HCT116 (cell line): ENCODE data around the gene TOX3. TPM values are rescaled to one million over a fixed set of nuclear protein-coding genes. Genes with fewer than 3 reads are reported as not detected.

Experiments
- ATAC-seq: fragments of 200-7000 bp; cut with Tn5 transposase; 2 replicates; pipeline ENCODE4 v1.9.1; 2020; ENCODE audit warnings: mild to moderate bottlenecking, moderate library complexity
- BruUV-seq: library from RNA; stranded (reverse); fragments of 400-500 nt; replicated peaks from 2 replicates; lab custom pipeline; 2021; lab: Mats Ljungman, UMichigan
- CTCF ChIA-PET: fragments of 300-600 bp; sonication (Branson Sonifier 250); formaldehyde crosslinking; loops from one replicate; lab custom pipeline; 2021; ENCODE audit warnings: antibody characterized with exemption; lab: Charles Lee
- POLR2A ChIA-PET: fragments of 300-600, 350-600 bp; sonication (Branson Sonifier 250); formaldehyde crosslinking; loops from one replicate; lab custom pipeline; 2021; ENCODE audit warnings: antibody characterized with exemption; lab: Charles Lee
- RAD21 ChIA-PET, 2 experiments: fragments of 300-600 bp; sonication (Branson Sonifier 250); formaldehyde crosslinking; loops; one replicate each; lab custom pipeline; 2023; ENCODE audit warnings: low total read pairs in 2 of 2; ENCODE audit not compliant: uncharacterized antibody in 2 of 2, unreplicated experiment in 2 of 2, low non-redundant PET in 1 of 2; lab: Charles Lee
- DNase-seq: peaks from one replicate; pipeline ENCODE4 v3.0.0-alpha.2; 2010; ENCODE audit warnings: low read depth, low spot score
- H2AFZ ChIP-seq: fragments of 200-600 bp; shearing (Covaris generic), sonication (generic); 2 replicates; pipeline ENCODE4 v1.6.1; 2017; ENCODE audit warnings: low read depth, mixed run types, mixed read lengths, antibody characterized with exemption, low read length; ENCODE audit not compliant: poor library complexity, severe bottlenecking
- H3K27ac ChIP-seq: 2 replicates; pipeline ENCODE4 v1.5.1; 2012; ENCODE audit warnings: low read depth, low read length
- H3K27me3 ChIP-seq: fragments of 200-600 bp; sonication (generic); 2 replicates; pipeline ENCODE4 v1.6.1; 2016; ENCODE audit warnings: mixed run types, low read length, mixed read lengths; ENCODE audit not compliant: insufficient read depth
- H3K36me3 ChIP-seq, 2 experiments: fragments of 200-500 bp in 1 of 2; fragments of 200-600 bp in 1 of 2; sonication (Bioruptor generic) in 1 of 2; sonication (generic) in 1 of 2; 2 replicates each; pipeline versions ENCODE4 v1.5.1 to v1.6.1; 2014 to 2016; ENCODE audit warnings: low read length in 2 of 2, inconsistent platforms in 1 of 2, mixed read lengths in 1 of 2, mixed run types in 1 of 2; ENCODE audit not compliant: insufficient read depth in 2 of 2, control insufficient read depth in 1 of 2
- H3K4me1 ChIP-seq, 2 experiments: fragments of 200-600 bp in 1 of 2; sonication (generic) in 1 of 2; 2 replicates each; pipeline versions ENCODE4 v1.5.1 to v1.6.1; 2012 to 2017; ENCODE audit warnings: low read length in 2 of 2, inconsistent platforms in 1 of 2, mild to moderate bottlenecking in 1 of 2, mixed read lengths in 1 of 2, mixed run types in 1 of 2, moderate library complexity in 1 of 2; ENCODE audit not compliant: insufficient read depth in 2 of 2, control insufficient read depth in 1 of 2
- H3K4me2 ChIP-seq: fragments of 200-600 bp; sonication (generic); 2 replicates; pipeline ENCODE4 v1.6.1; 2017; ENCODE audit warnings: mixed run types, low read length, mixed read lengths
- H3K4me3 ChIP-seq, 2 experiments: fragments of 200-600 bp in 1 of 2; sonication (generic) in 1 of 2; replicated peaks in 1 of 2; 2 replicates each; pipeline ENCODE4 v1.5.1; 2011 to 2016; ENCODE audit warnings: low read length in 2 of 2, control low read depth in 1 of 2, low read depth in 1 of 2, mild to moderate bottlenecking in 1 of 2, mixed read lengths in 1 of 2, mixed run types in 1 of 2
- H3K79me2 ChIP-seq: fragments of 200-600 bp; sonication (generic); 2 replicates; pipeline ENCODE4 v1.6.1; 2017; ENCODE audit warnings: mild to moderate bottlenecking, mixed run types, low read length, moderate library complexity, mixed read lengths; ENCODE audit not compliant: insufficient read depth
- H3K9ac ChIP-seq: fragments of 200-600 bp; sonication (generic); 2 replicates; pipeline ENCODE4 v1.6.1; 2016; ENCODE audit warnings: low read length, mixed read lengths
- H3K9me2 ChIP-seq: fragments of 200-600 bp; sonication (generic), shearing (Covaris generic); 2 replicates; pipeline ENCODE4 v1.6.1; 2017; ENCODE audit warnings: mixed run types, mild to moderate bottlenecking, moderate library complexity; ENCODE audit not compliant: insufficient read depth
- H3K9me3 ChIP-seq, 2 experiments: fragments of 200-500 bp in 1 of 2; fragments of 200-600 bp in 1 of 2; sonication (Bioruptor generic) in 1 of 2; sonication (generic) in 1 of 2; 2 replicates each; pipeline ENCODE4 v1.6.1; 2014 to 2017; ENCODE audit warnings: low read length in 2 of 2, mixed read lengths in 2 of 2, inconsistent platforms in 1 of 2, low read depth in 1 of 2, mild to moderate bottlenecking in 1 of 2, mixed run types in 1 of 2, moderate library complexity in 1 of 2; ENCODE audit not compliant: control insufficient read depth in 1 of 2, insufficient read depth in 1 of 2
- H4K20me1 ChIP-seq: fragments of 200-600 bp; sonication (generic), shearing (Covaris generic); 2 replicates; pipeline ENCODE4 v1.6.1; 2017; ENCODE audit warnings: mixed run types, mild to moderate bottlenecking, moderate library complexity; ENCODE audit not compliant: insufficient read depth
- EZH2phosphoT487 ChIP-seq: fragments of 200-600 bp; IDR thresholded peaks from 2 replicates; pipeline ENCODE4 v1.6.1; 2018; ENCODE audit warnings: antibody characterized with exemption, borderline replicate concordance
- JUND ChIP-seq: IDR thresholded peaks from 2 replicates; pipeline ENCODE4 v1.6.1; 2012
- RAD21 ChIP-seq: IDR thresholded peaks from 2 replicates; pipeline ENCODE4 v1.6.1; 2012; ENCODE audit warnings: low read depth, mild to moderate bottlenecking
- intact Hi-C: fragments of 100-400 bp; cut with micrococcal nuclease; formaldehyde crosslinking; loops from 2 replicates; pipeline ENCODE4 v1.10.0; 2022
- total RNA-seq: library from RNA; stranded (reverse); gene quantifications from one replicate; pipeline ENCODE4 v1.2.1, GENCODE V29; 2021; ENCODE audit not compliant: unreplicated experiment
- TF ChIP-seq, protein P1 (sequence below): IDR thresholded peaks from 2 replicates; pipeline ENCODE4 v1.6.1; 2012; ENCODE audit warnings: low read depth
- TF ChIP-seq, protein P2 (sequence below), 3 experiments: fragments of 200-600 bp in 1 of 3; sonication (generic) in 1 of 3; IDR thresholded peaks in 2 of 3; conservative IDR thresholded peaks in 1 of 3; 2 replicates each; pipeline ENCODE4 v1.5.1; 2012 to 2017; ENCODE audit warnings: low read depth in 2 of 3, low read length in 2 of 3, antibody characterized with exemption in 1 of 3, borderline replicate concordance in 1 of 3, control low read depth in 1 of 3, mild to moderate bottlenecking in 1 of 3, mixed read lengths in 1 of 3, mixed run types in 1 of 3, moderate library complexity in 1 of 3; ENCODE audit not compliant: insufficient read depth in 1 of 3

The TOX3 gene
- total RNA-seq, 1 experiment from 2014 or later = not detected

DNA sequence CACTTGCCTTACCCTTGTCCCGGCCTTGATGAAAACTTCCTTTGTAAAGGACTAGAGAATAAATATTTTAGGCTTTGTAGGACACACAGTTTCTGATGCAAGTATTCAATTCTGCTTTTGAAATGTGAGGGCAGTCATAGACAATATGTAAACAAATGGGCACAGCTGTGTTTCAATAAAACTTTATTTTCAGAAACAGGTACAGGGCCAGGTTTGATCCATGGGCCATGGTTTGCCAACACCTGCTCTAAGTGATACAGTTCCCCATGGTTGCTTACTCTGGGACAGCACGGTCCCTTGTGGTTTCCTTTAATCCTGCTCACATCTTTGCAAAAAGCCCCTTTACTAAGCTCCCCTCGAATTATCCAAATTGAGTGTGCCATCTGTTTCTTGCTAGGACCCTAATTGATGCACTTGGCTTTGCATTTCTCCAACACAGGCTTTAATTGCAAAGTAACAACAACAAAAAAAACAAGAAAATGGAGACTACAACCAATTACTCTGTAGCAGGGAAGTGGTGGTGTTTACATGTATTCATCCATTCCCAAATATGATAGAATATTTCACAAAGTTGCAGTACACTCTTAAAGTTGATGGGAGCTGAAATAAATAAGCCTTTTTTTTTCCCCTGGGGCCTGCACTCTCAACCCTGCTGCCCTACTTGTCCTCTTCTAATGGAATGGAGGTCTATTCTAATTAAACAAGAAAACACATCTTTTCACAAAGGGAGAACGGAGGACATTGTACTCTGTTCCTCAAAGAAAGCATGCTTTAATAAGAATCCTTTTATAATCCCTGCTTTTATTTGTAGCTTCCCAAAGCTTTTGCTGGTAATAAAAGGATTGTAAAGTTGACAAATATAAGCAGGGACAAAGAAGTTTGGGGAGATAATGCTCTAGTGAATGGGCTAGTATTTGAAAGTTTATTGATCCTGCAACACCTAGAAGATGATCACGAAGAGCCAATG is 37.7 kb upstream of the TOX3 start (continued):
- TF ChIP-seq, protein P1, sequence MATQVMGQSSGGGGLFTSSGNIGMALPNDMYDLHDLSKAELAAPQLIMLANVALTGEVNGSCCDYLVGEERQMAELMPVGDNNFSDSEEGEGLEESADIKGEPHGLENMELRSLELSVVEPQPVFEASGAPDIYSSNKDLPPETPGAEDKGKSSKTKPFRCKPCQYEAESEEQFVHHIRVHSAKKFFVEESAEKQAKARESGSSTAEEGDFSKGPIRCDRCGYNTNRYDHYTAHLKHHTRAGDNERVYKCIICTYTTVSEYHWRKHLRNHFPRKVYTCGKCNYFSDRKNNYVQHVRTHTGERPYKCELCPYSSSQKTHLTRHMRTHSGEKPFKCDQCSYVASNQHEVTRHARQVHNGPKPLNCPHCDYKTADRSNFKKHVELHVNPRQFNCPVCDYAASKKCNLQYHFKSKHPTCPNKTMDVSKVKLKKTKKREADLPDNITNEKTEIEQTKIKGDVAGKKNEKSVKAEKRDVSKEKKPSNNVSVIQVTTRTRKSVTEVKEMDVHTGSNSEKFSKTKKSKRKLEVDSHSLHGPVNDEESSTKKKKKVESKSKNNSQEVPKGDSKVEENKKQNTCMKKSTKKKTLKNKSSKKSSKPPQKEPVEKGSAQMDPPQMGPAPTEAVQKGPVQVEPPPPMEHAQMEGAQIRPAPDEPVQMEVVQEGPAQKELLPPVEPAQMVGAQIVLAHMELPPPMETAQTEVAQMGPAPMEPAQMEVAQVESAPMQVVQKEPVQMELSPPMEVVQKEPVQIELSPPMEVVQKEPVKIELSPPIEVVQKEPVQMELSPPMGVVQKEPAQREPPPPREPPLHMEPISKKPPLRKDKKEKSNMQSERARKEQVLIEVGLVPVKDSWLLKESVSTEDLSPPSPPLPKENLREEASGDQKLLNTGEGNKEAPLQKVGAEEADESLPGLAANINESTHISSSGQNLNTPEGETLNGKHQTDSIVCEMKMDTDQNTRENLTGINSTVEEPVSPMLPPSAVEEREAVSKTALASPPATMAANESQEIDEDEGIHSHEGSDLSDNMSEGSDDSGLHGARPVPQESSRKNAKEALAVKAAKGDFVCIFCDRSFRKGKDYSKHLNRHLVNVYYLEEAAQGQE = no peak
- no peak for TF ChIP-seq JUND

- no peaks in the 10 kb centered on the region for H4K20me1 ChIP-seq
- no peaks in the 10 kb centered on the region for H3K4me1 ChIP-seq
- intact Hi-C loops = no loop called here
- H3K9me3 ChIP-seq = no peaks in the 10 kb centered on the region; a peak in 1 of 4 replicates
- H3K4me3 ChIP-seq = no peak overlapping the region
- H3K27ac ChIP-seq = no peak overlapping the region
- DNase-seq (no peak), ATAC-seq (no peak)
- H3K9me2 ChIP-seq = no peaks in the 10 kb centered on the region
- no peaks in the 10 kb centered on the region for H3K27me3 ChIP-seq
- no TSS peak for BruUV-seq
- H3K79me2 ChIP-seq = no peaks in the 10 kb centered on the region
- no peak overlapping the region for H3K9ac ChIP-seq
- no peak overlapping the region for H3K4me2 ChIP-seq
- ChIA-PET POLR2A (no interaction called here), CTCF (no interaction called here), RAD21 (no interaction called here)
- TF ChIP-seq, protein P2, sequence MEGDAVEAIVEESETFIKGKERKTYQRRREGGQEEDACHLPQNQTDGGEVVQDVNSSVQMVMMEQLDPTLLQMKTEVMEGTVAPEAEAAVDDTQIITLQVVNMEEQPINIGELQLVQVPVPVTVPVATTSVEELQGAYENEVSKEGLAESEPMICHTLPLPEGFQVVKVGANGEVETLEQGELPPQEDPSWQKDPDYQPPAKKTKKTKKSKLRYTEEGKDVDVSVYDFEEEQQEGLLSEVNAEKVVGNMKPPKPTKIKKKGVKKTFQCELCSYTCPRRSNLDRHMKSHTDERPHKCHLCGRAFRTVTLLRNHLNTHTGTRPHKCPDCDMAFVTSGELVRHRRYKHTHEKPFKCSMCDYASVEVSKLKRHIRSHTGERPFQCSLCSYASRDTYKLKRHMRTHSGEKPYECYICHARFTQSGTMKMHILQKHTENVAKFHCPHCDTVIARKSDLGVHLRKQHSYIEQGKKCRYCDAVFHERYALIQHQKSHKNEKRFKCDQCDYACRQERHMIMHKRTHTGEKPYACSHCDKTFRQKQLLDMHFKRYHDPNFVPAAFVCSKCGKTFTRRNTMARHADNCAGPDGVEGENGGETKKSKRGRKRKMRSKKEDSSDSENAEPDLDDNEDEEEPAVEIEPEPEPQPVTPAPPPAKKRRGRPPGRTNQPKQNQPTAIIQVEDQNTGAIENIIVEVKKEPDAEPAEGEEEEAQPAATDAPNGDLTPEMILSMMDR (IDR thresholded peaks at IDR 0.05 in 2 of 3, conservative IDR thresholded peaks at IDR 0.05 in 1 of 3; ENCODE audit: borderline replicate concordance in 1 of 3, insufficient read depth in 1 of 3, low read depth in 2 of 3, low read length in 2 of 3) = peak in 2 of 3 experiments; percentile 23 to 32; a peak in 3 of 6 replicates
- TF ChIP-seq EZH2phosphoT487 = no peak
- TF ChIP-seq RAD21 = no peak
- TF ChIP-seq, all 23 proteins: peak for 1
- Histone ChIP-seq H2AFZ (no peak overlapping the region), H3K36me3 (no peaks in the 10 kb centered on the region)
These were observed 34.6 kb upstream of the TOX3 start for GRCh38 chr16:52581530-52581929.
